GM18498 (cell line): ENCODE data around the gene UGT1A5.
"Not testable (repeated sequence)": the region's sequence is repeated elsewhere in the genome, so short reads cannot be mapped to it uniquely, and the experiment has no call there.

Experiments
- ATAC-seq: cut with Tn5 transposase; IDR thresholded peaks from one replicate; pipeline ENCODE4 v1.9.1; 2021; ENCODE audit warnings: mild to moderate bottlenecking, moderate library complexity; ENCODE audit not compliant: unreplicated experiment

The UGT1A5 gene

GRCh38 chr2:233693963-233694362, 18.7 kb upstream of the UGT1A5 start:
- ATAC-seq = no peak

GRCh38 chr2:233698740-233699139, 14.0 kb upstream of the UGT1A5 start:
- ATAC-seq = no peak

- ATAC-seq = no peak
Measured at GRCh38 chr2:233699424-233700027, 13.2 kb upstream of the UGT1A5 start.

- ATAC-seq = no peak
Measured at GRCh38 chr2:233700028-233700635, 12.6 kb upstream of the UGT1A5 start.

GRCh38 chr2:233700842-233701241, 11.9 kb upstream of the UGT1A5 start:
- ATAC-seq = not testable (repeated sequence)

GRCh38 chr2:233702238-233702637, 10.5 kb upstream of the UGT1A5 start:
- no peak for ATAC-seq

GRCh38 chr2:233705911-233706506, 6.7 kb upstream of the UGT1A5 start:
- ATAC-seq = no peak

- no peak for ATAC-seq
Measured at GRCh38 chr2:233706720-233707119, 6.0 kb upstream of the UGT1A5 start.

- no peak for ATAC-seq
Measured at GRCh38 chr2:233707940-233708644, 4.6 kb upstream of the UGT1A5 start.

GRCh38 chr2:233708942-233709341, 3.8 kb upstream of the UGT1A5 start:
- no peak for ATAC-seq

GRCh38 chr2:233711312-233712008, 1.2 kb upstream of the UGT1A5 start:
- ATAC-seq = no peak

GRCh38 chr2:233713262-233713615, 532 bp downstream of the UGT1A5 start:
- no peak for ATAC-seq

GRCh38 chr2:233714121-233714520, 1.4 kb downstream of the UGT1A5 start:
- no peak for ATAC-seq

- ATAC-seq = no peak
Measured at GRCh38 chr2:233718552-233718951, 5.8 kb downstream of the UGT1A5 start, which contains the start of gene UGT1A4. Gene UGT1A4 (plus strand): TSS chr2:233718736. CDS start chr2:233718821, 85 bp downstream.

- ATAC-seq = no peak
Measured at GRCh38 chr2:233728723-233729301, 16.1 kb downstream of the UGT1A5 start, which contains the start of gene UGT1A3. Gene UGT1A3 (plus strand): TSS chr2:233729042. CDS start chr2:233729127, 85 bp downstream.

- ATAC-seq = not testable (repeated sequence)
Measured at GRCh38 chr2:233736868-233737653, 24.4 kb downstream of the UGT1A5 start.

GRCh38 chr2:233740870-233741269, 28.2 kb downstream of the UGT1A5 start:
- no peak for ATAC-seq

- no peak for ATAC-seq
Measured at GRCh38 chr2:233743464-233744259, 31.0 kb downstream of the UGT1A5 start.
